HL-60/S4 treated with phorbol 12-myristate 13-acetate at 8.2 ng/mL for 4 days and 3 days (cell line): ENCODE results near the gene SLC22A5.

Experiments
- in situ Hi-C: fragments of 300-500 bp; cut with MboI; formaldehyde crosslinking; loops from 2 replicates; pipeline ENCODE4 v1.15.0; 2022; ENCODE audit warnings: low sequenced_read_pairs

SLC22A5 gene

GRCh38 chr5:132369474-132370180 is at the start of gene SLC22A5:
Gene SLC22A5, plus strand, starts transcription at chr5:132369710. Its CDS starts 263 bp downstream, at chr5:132369973.
- in situ Hi-C loops, result no loop called here

DNA sequence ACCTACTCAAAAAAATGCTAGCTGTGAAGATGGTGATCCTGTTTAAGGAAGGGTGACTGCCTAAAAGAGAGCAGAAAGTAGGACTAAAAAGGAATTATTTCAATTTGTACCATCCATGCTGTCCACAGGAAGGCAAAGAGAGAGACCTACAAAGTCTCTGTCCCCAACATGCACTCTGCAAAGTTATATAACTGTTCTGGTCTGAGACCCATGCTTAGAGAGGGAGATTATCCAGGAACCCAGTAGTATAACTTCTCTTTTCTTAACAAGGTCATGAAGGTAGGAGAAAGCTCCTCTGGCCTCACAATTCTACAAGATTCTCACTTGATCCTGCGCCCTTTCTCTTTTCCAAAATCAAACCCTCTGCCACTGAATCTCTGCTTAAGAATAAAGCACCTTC is 49.5 kb upstream of the SLC22A5 start:
- in situ Hi-C loops, result no loop called here

DNA sequence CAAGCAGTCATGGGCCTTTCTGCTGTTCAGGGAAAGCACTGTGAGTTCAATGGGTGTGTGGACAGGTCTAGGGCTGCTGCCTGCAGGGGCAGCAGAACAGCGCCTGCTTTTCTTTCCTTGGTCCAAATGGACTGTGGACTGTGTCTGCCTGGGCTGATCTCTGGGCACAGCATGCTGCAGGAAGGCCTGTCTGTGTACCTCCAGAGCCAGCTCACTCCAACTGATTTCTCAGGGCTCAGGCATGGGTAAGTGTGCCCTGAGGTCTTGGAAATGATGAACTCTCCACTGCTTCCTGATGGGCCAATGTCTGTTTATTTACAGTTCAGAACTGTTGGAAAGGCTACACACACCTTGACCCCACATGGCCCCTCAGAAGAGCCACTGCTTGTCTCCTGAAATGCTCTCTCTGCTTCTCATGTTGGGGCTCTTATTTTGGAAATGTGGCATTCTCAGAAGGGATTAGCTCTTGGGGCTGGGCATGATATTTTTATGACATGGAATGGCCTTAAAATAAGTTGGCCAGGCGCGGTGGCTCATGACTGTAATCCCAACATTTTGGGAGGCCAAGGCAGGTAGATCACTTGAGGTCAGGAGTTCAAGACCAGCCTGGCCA is 48.3 kb upstream of the SLC22A5 start:
- in situ Hi-C loops, result no loop called here

GRCh38 chr5:132322266-132322665 is 47.2 kb upstream of the SLC22A5 start:
- in situ Hi-C loops, result no loop called here

DNA sequence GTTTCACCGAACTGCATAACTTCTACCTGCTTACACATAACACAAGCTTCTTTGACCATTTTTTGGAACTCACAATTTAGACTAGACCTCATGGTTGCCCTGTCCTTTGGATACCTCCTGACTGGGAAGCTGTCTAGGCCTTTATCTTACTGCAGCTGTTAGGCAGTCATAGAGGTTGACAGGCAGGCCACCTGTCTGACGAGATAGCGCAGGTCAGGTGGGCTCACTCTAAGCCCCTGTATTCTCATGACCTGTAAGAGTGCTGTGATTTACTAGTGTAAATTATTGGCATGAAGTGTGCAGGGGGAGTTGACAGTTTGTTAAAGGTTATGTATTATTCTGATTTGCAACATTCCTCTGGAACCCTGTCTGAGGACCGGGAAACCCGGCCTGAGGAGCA is 46.3 kb upstream of the SLC22A5 start:
- in situ Hi-C loops, result no loop called here

GRCh38 chr5:132325691-132326090 is 43.8 kb upstream of the SLC22A5 start:
- in situ Hi-C loops, result no loop called here

- in situ Hi-C loops, result no loop called here
Observed at GRCh38 chr5:132327252-132327955, 42.1 kb upstream of the SLC22A5 start.

DNA sequence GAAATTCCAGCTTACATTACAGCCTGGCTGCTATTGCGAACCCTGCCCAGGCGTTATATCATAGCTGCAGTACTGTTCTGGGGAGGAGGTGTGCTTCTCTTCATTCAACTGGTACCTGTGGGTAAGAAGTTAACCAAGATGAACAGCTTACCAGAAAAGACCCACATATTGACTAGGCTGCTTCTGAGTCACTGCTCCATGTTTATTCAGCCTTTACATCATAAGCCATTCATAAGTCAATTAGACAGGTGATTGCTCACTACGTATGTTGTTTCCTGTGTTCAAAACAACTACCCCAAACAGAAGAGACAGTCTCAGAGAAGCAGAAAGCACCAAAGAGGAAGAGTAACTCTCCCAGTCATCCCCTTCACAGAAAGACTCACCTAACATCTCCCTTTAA is 34.7 kb upstream of the SLC22A5 start:
- in situ Hi-C loops, result no loop called here

DNA sequence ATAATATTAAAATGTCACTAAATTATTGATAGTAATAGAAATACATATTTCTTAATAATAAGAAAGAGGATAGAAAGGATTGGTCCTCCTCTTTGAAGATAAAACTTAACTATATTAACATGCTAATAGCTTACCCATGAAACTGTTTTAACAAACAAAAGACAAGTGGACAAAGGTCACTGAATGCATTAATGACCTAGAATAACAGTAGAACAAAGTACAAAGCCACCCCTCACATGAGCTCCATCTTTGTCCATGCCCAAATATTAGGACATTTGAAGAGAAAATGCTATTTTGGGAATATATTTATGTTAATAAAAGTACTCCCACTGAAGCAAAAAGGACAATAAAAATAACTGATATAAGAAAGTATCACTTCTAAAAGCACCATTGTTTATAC is 34.1 kb upstream of the SLC22A5 start:
- in situ Hi-C loops, result no loop called here

DNA sequence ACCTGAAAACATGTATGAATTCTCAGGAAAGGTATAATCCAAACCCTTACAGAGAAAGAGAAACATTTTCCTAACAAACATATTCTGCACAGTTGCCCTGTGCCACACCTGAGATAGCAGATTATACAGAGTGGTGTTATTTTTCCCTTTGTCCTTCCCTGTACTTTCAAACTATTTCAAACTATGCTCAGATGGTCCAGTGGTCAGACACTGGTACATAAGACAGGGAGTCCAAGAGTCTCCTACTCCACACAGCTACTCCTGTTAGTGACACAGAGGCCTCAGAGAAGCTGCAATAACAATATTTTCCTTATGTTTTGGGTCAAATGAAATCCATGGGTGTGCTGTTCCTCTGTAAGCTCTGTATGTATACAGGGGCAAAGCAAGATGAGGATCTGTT is 30.0 kb upstream of the SLC22A5 start:
- in situ Hi-C loops, result no loop called here

GRCh38 chr5:132342291-132343180 is 27.0 kb upstream of the SLC22A5 start:
- in situ Hi-C loops, result no loop called here

- in situ Hi-C loops, result no loop called here
Observed at GRCh38 chr5:132344775-132345514, 24.6 kb upstream of the SLC22A5 start.

DNA sequence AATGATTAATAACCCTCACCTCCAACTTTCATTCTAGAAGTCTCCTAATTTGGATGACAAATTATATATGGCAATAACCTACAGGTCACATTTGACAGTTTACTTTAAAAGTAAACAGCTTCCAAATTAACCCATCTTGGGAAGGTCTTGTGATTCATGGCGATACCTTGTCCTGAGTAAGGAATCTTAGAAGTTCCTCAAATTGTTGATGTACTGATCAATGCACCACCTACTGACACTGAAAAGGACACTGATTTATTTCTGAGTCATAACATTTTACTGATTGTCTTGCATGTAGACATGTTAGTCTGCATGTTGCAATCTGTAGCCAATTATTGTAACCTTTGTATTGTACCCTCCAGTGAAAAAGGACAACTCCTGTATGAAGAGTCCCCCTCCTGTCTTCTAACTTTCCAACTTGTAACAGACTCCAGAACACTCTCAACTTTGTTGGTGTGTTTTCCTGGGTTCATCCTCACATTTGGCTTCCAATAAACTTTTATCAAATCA is 16.0 kb upstream of the SLC22A5 start:
- in situ Hi-C loops, result no loop called here

DNA sequence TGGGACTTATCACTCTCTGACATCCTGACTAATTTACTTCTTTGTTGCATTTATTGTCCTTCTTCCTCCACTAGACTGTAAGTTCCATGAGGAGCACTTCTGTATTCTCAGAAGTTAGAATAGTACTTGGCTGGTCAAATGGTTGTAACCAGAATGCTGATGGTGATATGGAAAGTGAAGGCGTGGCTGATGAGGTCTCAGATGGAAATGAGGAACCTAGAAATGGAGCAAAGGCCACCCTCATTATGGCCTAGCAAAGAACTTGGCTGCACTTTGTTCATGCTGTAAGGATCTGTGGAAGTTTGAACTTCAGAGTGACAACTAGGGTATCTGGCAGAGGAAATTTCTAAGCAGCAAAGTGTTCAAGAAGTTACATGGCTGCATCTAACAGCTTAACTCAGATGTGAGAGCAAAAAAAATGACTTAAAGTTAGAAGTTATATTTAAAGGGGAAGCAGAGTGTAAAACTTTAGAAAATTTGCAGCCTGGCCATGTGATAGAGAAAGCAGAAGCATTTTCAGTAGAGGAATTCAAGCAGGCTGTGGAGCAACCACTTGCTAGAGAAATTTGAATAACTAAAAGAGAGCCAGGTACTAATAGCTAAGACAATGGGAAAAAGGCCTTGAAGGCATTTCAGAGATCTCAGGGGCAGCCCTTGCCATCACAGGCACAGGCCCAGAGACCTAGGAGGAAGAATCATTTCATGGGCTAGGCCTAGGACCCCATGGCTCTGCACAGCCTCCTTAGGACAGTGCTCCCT is 14.9 kb upstream of the SLC22A5 start:
- in situ Hi-C loops, result no loop called here

DNA sequence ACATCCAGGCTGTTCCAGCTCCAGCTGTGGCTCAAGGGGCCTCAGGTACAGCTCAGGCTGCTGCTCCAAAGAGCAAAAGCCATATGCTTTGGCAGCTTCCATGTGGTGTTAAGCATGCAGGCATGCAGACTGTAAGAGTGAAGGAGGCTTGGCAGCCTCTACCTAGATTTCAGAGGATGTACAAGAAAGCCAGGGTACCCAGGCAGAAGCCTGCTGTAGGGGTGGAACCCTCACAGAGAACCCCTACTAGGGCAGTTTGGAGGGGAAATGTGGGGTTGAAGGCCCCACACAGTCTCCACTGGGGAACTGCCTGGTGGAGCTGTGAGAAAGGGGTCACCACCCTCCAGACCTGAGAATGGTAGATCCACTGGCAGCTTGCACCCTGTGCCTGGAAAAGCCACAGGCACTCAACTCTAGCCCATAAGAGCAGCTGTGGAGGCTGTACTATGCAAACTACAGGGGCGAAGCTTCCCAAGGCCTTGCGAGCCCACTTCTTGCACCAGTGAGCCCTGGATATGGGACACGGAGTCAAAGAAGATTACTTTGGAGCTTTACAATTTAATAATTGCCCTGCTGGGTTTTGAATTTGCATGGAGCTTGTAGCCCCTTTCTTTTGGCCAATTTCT is 14.3 kb upstream of the SLC22A5 start:
- in situ Hi-C loops, result no loop called here

GRCh38 chr5:132358775-132359174 is 10.7 kb upstream of the SLC22A5 start:
- in situ Hi-C loops, result no loop called here

DNA sequence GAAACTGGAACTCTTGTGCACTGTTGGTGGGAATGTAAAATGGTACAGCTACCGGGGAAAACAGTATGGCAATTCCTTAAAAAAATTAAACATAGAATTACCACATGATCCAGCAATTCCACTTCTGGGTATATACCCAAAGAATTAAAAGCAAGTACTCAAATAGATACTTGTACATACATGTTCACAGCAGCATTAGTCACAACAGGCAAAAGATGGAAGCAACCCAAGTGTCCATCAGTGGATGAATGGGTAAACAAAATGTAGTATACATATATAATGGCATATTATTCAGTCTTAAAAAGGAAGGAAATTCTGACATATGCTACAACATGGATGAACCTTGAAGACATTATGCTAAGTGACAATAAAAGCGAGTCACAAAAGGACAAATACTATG is 7.4 kb upstream of the SLC22A5 start:
- in situ Hi-C loops, result no loop called here

GRCh38 chr5:132363431-132364112 is 5.9 kb upstream of the SLC22A5 start:
- in situ Hi-C loops, result no loop called here

DNA sequence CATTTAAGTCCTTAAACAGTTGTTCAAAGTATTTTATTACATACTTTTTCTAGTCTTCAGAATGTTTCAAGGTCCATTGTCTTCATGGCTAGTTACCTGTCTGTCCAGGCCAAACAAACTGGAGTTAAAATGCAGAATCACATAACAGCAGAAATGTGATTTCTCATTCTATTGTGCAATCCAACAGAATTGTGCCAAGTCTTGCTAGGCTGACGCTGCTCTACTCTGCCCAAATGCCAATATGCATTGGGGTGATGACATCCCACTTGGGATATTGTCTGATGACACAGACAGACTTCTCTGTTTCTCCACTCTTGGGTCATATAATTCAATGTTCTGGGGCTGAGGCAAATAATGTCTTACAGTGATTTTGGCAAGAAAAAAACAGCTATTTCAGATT is 5.2 kb upstream of the SLC22A5 start:
- in situ Hi-C loops, result no loop called here
